Measurements from ENCODE around the gene LAMC1.
"Not testable (repeated sequence)": the region's sequence is repeated elsewhere in the genome, so short reads cannot be mapped to it uniquely, and the experiment has no call there.

LAMC1 gene

GRCh38 chr1:183138301-183138700 is 115.1 kb downstream of the LAMC1 start:
- FAIRE-seq, result no peak

GRCh38 chr1:183139281-183139942 is 116.2 kb downstream of the LAMC1 start:
- DNase-seq (ENCODE audit: extremely low spot score, insufficient read length, low read depth), result no peak
- FAIRE-seq, result no peak

More at GRCh38 chr1:183138301-183138700, 115.1 kb downstream of the LAMC1 start:
- no peak for DNase-seq (ENCODE audit: extremely low spot score, insufficient read length, low read depth)

GRCh38 chr1:183140633-183141032 is 117.4 kb downstream of the LAMC1 start:
- FAIRE-seq (no peak), DNase-seq (ENCODE audit: extremely low spot score, insufficient read length, low read depth) (no peak)

- no peak for DNase-seq (ENCODE audit: extremely low spot score, insufficient read length, low read depth)
- no peak for FAIRE-seq
Observed at GRCh38 chr1:183142171-183142570, 119.0 kb downstream of the LAMC1 start.

GRCh38 chr1:183143576-183144315 is 120.5 kb downstream of the LAMC1 start:
- FAIRE-seq, result no peak

GRCh38 chr1:183144752-183145151 is 121.5 kb downstream of the LAMC1 start:
- DNase-seq (ENCODE audit: extremely low spot score, insufficient read length, low read depth) (no peak), FAIRE-seq (no peak)

More at GRCh38 chr1:183143576-183144315, 120.5 kb downstream of the LAMC1 start:
- DNase-seq (ENCODE audit: extremely low spot score, insufficient read length, low read depth), result no peak

GRCh38 chr1:183147735-183148134 is 124.5 kb downstream of the LAMC1 start:
- no peak for FAIRE-seq
- DNase-seq (ENCODE audit: extremely low spot score, insufficient read length, low read depth), result no peak

- FAIRE-seq (no peak), DNase-seq (ENCODE audit: extremely low spot score, insufficient read length, low read depth) (no peak)
Observed at GRCh38 chr1:183148599-183148998, 125.4 kb downstream of the LAMC1 start.

- FAIRE-seq (no peak), DNase-seq (ENCODE audit: extremely low spot score, insufficient read length, low read depth) (no peak)
Observed at GRCh38 chr1:183149273-183149672, 126.1 kb downstream of the LAMC1 start.

- FAIRE-seq; DNase-seq (ENCODE audit: extremely low spot score, insufficient read length, low read depth): not testable (repeated sequence)
Observed at GRCh38 chr1:183150032-183150431, 126.8 kb downstream of the LAMC1 start.

GRCh38 chr1:183150445-183150844 is 127.2 kb downstream of the LAMC1 start:
- FAIRE-seq (no peak), DNase-seq (ENCODE audit: extremely low spot score, insufficient read length, low read depth) (no peak)

GRCh38 chr1:183152180-183152579 is 129.0 kb downstream of the LAMC1 start:
- no peak for FAIRE-seq
- no peak for DNase-seq (ENCODE audit: extremely low spot score, insufficient read length, low read depth)

- FAIRE-seq (no peak), DNase-seq (ENCODE audit: extremely low spot score, insufficient read length, low read depth) (no peak)
Observed at GRCh38 chr1:183155939-183156338, 132.7 kb downstream of the LAMC1 start.

GRCh38 chr1:183159960-183160359 is 136.7 kb downstream of the LAMC1 start:
- FAIRE-seq (no peak), DNase-seq (ENCODE audit: extremely low spot score, insufficient read length, low read depth) (no peak)

- FAIRE-seq (no peak), DNase-seq (ENCODE audit: extremely low spot score, insufficient read length, low read depth) (no peak)
Observed at GRCh38 chr1:183161391-183161790, 138.2 kb downstream of the LAMC1 start.

- no peak for FAIRE-seq
- no peak for DNase-seq (ENCODE audit: extremely low spot score, insufficient read length, low read depth)
Observed at GRCh38 chr1:183163316-183163715, 140.1 kb downstream of the LAMC1 start.

- DNase-seq (ENCODE audit: extremely low spot score, insufficient read length, low read depth), result no peak
- FAIRE-seq, result no peak
Observed at GRCh38 chr1:183164340-183164739, 141.1 kb downstream of the LAMC1 start.

GRCh38 chr1:183164963-183165362 is 141.7 kb downstream of the LAMC1 start:
- DNase-seq (ENCODE audit: extremely low spot score, insufficient read length, low read depth) (no peak), FAIRE-seq (no peak)

GRCh38 chr1:183165456-183165855 is 142.2 kb downstream of the LAMC1 start:
- FAIRE-seq (no peak), DNase-seq (ENCODE audit: extremely low spot score, insufficient read length, low read depth) (no peak)

- no peak for FAIRE-seq
- DNase-seq (ENCODE audit: extremely low spot score, insufficient read length, low read depth), result no peak
Observed at GRCh38 chr1:183166454-183166853, 143.2 kb downstream of the LAMC1 start.

GRCh38 chr1:183167676-183168075 is 144.5 kb downstream of the LAMC1 start:
- no peak for FAIRE-seq
- no peak for DNase-seq (ENCODE audit: extremely low spot score, insufficient read length, low read depth)

- FAIRE-seq (no peak), DNase-seq (ENCODE audit: extremely low spot score, insufficient read length, low read depth) (no peak)
Observed at GRCh38 chr1:183168308-183168707, 145.1 kb downstream of the LAMC1 start.
